OCI-LY3 (cell line): ENCODE results near the gene PPM1A.

ENCODE experiments used
- H2AFZ ChIP-seq: fragments of 200-600, 300-600 bp; shearing (Covaris generic); 2 replicates; pipeline ENCODE4 v1.6.0; 2014; ENCODE audit warnings: antibody characterized with exemption, low read depth, low read length
- H3K27ac ChIP-seq: fragments of 200-600, 300-600 bp; sonication (generic); 2 replicates; pipeline ENCODE4 v1.5.1; 2014; ENCODE audit warnings: mild to moderate bottlenecking, low read length, moderate library complexity, mixed read lengths
- H3K27me3 ChIP-seq: fragments of 200-600, 300-600 bp; sonication (generic); 2 replicates; pipeline ENCODE4 v1.6.1; 2014; ENCODE audit warnings: low read depth, low read length, mixed read lengths
- H3K36me3 ChIP-seq: fragments of 200-600, 300-600 bp; sonication (generic); replicated peaks from 2 replicates; pipeline ENCODE3; 2014; ENCODE audit warnings: low read depth, low read length, mixed read lengths
- H3K4me1 ChIP-seq: fragments of 300-600, 200-600 bp; sonication (generic); 2 replicates; pipeline ENCODE4 v1.6.1; 2014; ENCODE audit warnings: low read length, mixed read lengths
- H3K4me2 ChIP-seq: fragments of 200-600, 300-600 bp; sonication (generic); 2 replicates; pipeline ENCODE4 v1.6.1; 2014; ENCODE audit warnings: low read length, mixed read lengths
- H3K4me3 ChIP-seq: fragments of 300-600, 200-600 bp; sonication (generic); 2 replicates; pipeline ENCODE4 v1.5.1; 2014; ENCODE audit warnings: antibody characterized with exemption, mild to moderate bottlenecking, low read length, moderate library complexity
- H3K79me2 ChIP-seq: fragments of 300-600, 200-600 bp; shearing (Covaris generic); 2 replicates; pipeline ENCODE4 v1.6.1; 2014; ENCODE audit warnings: mild to moderate bottlenecking, low read length, mixed read lengths
- H3K9ac ChIP-seq: fragments of 300-600, 200-600 bp; shearing (Covaris generic); 2 replicates; pipeline ENCODE4 v1.6.0; 2014; ENCODE audit warnings: mild to moderate bottlenecking, low read length, moderate library complexity
- H3K9me3 ChIP-seq: fragments of 200-600, 300-600 bp; shearing (Covaris generic); 2 replicates; pipeline ENCODE4 v1.6.1; 2014; ENCODE audit warnings: low read length, mixed read lengths; ENCODE audit not compliant: insufficient read depth
- H4K20me1 ChIP-seq: fragments of 200-600, 300-600 bp; sonication (generic); 2 replicates; pipeline ENCODE4 v1.6.1; 2016; ENCODE audit warnings: low read length, mixed read lengths; ENCODE audit not compliant: insufficient read depth
- CTCF ChIP-seq: fragments of 200-600, 300-600 bp; sonication (generic); IDR thresholded peaks from 2 replicates; pipeline ENCODE4 v1.5.1; 2014; ENCODE audit warnings: antibody characterized with exemption, low read length, low read depth
- EZH2phosphoT487 ChIP-seq: fragments of 200-600 bp; shearing (Covaris generic); IDR thresholded peaks from 2 replicates; pipeline ENCODE4 v1.6.1; 2018; ENCODE audit warnings: antibody characterized with exemption, mixed run types, low read depth

The PPM1A gene

GRCh38 chr14:60252630-60253029, 3.6 kb downstream of the PPM1A start:
- peaks cover 29% of the 10 kb centered on the region for H3K36me3 ChIP-seq
- H2AFZ ChIP-seq, result no peak overlapping the region
- H3K9me3 ChIP-seq, result no peaks in the 10 kb centered on the region
- peaks cover 74% of the 10 kb centered on the region for H4K20me1 ChIP-seq
- no peak for TF ChIP-seq CTCF
- no peak for TF ChIP-seq EZH2phosphoT487
- H3K79me2 ChIP-seq, result peaks cover 84% of the 10 kb centered on the region
- no peak overlapping the region for H3K4me2 ChIP-seq
- no peak overlapping the region for H3K4me3 ChIP-seq
- no peak overlapping the region for H3K27ac ChIP-seq
- H3K27me3 ChIP-seq, result no peaks in the 10 kb centered on the region
- H3K9ac ChIP-seq, result no peak overlapping the region
- peaks cover 39% of the 10 kb centered on the region for H3K4me1 ChIP-seq

DNA sequence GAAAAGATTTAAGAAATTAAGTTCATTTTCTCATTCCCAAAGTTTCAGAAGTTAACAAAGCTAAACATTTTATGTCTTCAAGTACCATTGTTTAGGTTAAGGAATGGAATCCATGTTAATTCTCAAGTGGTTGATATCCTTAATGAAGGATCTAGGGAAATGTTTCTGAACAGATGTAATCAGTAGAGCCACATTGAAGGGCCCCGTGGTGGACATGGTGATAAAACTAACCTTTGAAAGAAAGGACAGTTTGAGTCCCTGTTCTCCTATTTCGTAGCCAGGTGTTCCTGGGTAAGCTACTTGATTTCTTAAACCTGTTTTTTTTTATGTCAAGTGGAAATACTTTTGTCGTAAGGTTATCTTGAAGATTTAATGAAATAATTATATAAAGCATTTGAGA, 4.6 kb downstream of the PPM1A start:
- H3K27ac ChIP-seq, result no peak overlapping the region
- H3K79me2 ChIP-seq, result peaks cover 94% of the 10 kb centered on the region
- no peaks in the 10 kb centered on the region for H3K9me3 ChIP-seq
- no peaks in the 10 kb centered on the region for H3K27me3 ChIP-seq
- TF ChIP-seq CTCF, result no peak
- TF ChIP-seq EZH2phosphoT487, result no peak
- H2AFZ ChIP-seq, result no peak overlapping the region
- no peak overlapping the region for H3K9ac ChIP-seq
- peaks cover 32% of the 10 kb centered on the region for H3K36me3 ChIP-seq
- H4K20me1 ChIP-seq, result peaks cover 85% of the 10 kb centered on the region
- no peak overlapping the region for H3K4me2 ChIP-seq
- no peak overlapping the region for H3K4me3 ChIP-seq
- peaks cover 29% of the 10 kb centered on the region for H3K4me1 ChIP-seq

- H4K20me1 ChIP-seq, result peaks cover 89% of the 10 kb centered on the region
- no peak overlapping the region for H3K9ac ChIP-seq
- H3K4me3 ChIP-seq, result no peak overlapping the region
- no peak overlapping the region for H3K4me2 ChIP-seq
- H3K27me3 ChIP-seq, result no peaks in the 10 kb centered on the region
- H2AFZ ChIP-seq, result no peak overlapping the region
- no peak overlapping the region for H3K27ac ChIP-seq
- TF ChIP-seq EZH2phosphoT487, result no peak
- TF ChIP-seq CTCF, result no peak
- no peaks in the 10 kb centered on the region for H3K9me3 ChIP-seq
- peaks cover 29% of the 10 kb centered on the region for H3K4me1 ChIP-seq
- peaks cover 32% of the 10 kb centered on the region for H3K36me3 ChIP-seq
- H3K79me2 ChIP-seq, result peaks cover 100% of the 10 kb centered on the region
These were observed 5.2 kb downstream of the PPM1A start for GRCh38 chr14:60254176-60254575.

- Histone ChIP-seq H3K27ac (no peak overlapping the region), H3K79me2 (peaks cover 100% of the 10 kb centered on the region), H3K27me3 (no peaks in the 10 kb centered on the region), H3K9ac (no peak overlapping the region), H3K4me2 (no peak overlapping the region), H3K4me3 (no peak overlapping the region), H4K20me1 (peaks cover 91% of the 10 kb centered on the region), H2AFZ (no peak overlapping the region), H3K4me1 (peaks cover 28% of the 10 kb centered on the region), H3K9me3 (no peaks in the 10 kb centered on the region), H3K36me3 (peaks cover 24% of the 10 kb centered on the region)
- no peak for TF ChIP-seq CTCF
- no peak for TF ChIP-seq EZH2phosphoT487
These were observed 8.8 kb downstream of the PPM1A start for GRCh38 chr14:60257865-60258264.
